Esophagus squamous epithelium (tissue), 5 donors: Measurements from ENCODE around the gene PDCD4. TPM values are rescaled to one million over a fixed set of nuclear protein-coding genes. Genes with fewer than 3 reads are reported as not detected.
A peak's percentile ranks its signal among the peaks of the same experiment; 100 is the strongest.

ENCODE experiments used
- DNase-seq: peaks from one replicate; lab custom pipeline; 2025; lab: John Stamatoyannopoulos, UW
- H3K27ac ChIP-seq, 4 donors: fragments of 200-600 bp; sonication (generic); one replicate each; pipeline ENCODE4 v1.5.1; 2016 to 2019; ENCODE audit warnings: mild to moderate bottlenecking in 1 of 4
- H3K27me3 ChIP-seq, 4 donors: fragments of 200-600 bp; sonication (generic); 1 replicate in 3 of 4; 2 replicates in 1 of 4; pipeline versions ENCODE4 v1.5.1 to v1.6.0; 2017 to 2021; ENCODE audit warnings: antibody characterized with exemption in 1 of 4
- H3K36me3 ChIP-seq, 3 donors: fragments of 200-600 bp; sonication (generic); one replicate each; pipeline ENCODE4 v1.5.1; 2016 to 2019
- H3K4me1 ChIP-seq, 3 donors: fragments of 200-600 bp; sonication (generic); one replicate each; pipeline ENCODE4 v1.5.1; 2017 to 2019
- H3K4me3 ChIP-seq, 4 donors: fragments of 200-600 bp; sonication (generic); 1 replicate in 3 of 4; 2 replicates in 1 of 4; pipeline ENCODE4 v1.5.1; 2016 to 2019; ENCODE audit warnings: mild to moderate bottlenecking in 2 of 4, moderate library complexity in 1 of 4
- H3K9me3 ChIP-seq, 3 donors: fragments of 200-600 bp; sonication (generic); one replicate each; pipeline ENCODE4 v1.5.1; 2016 to 2019
- CTCF ChIP-seq, 6 experiments: fragments of 450-650 bp in 4 of 6; fragments of 200-600 bp in 2 of 6; sonication (generic) in 2 of 6; IDR thresholded peaks; one replicate each; pipeline ENCODE4 v1.5.1; 2016 to 2019; ENCODE audit warnings: antibody characterized with exemption in 6 of 6, mild to moderate bottlenecking in 4 of 6, moderate library complexity in 4 of 6
- POLR2A ChIP-seq, 4 donors: fragments of 450-650 bp; IDR thresholded peaks; one replicate each; pipeline ENCODE4 v1.6.1; 2017; ENCODE audit warnings: antibody characterized with exemption in 4 of 4, mild to moderate bottlenecking in 4 of 4, moderate library complexity in 3 of 4
- WGBS, 2 donors: methylation state at CpG; one replicate each; pipeline ENCODE4 v1.1.5; 2018; 5-methylcytosine and 5-hydroxymethylcytosine counted together
- intact Hi-C: fragments of 100-400 bp; cut with DNase I; formaldehyde crosslinking; loops from one replicate; pipeline ENCODE4 v1.15.0; 2022
- total RNA-seq, 4 donors: library from RNA; depleted of rRNA; stranded (reverse); fragments of >200 nt; gene quantifications; one replicate each; pipeline ENCODE4 v1.1.0, GENCODE V29; 2016
- donor health status: DM: yes; HTN: yes; CAD: no.

The PDCD4 gene
- total RNA-seq: 100 to 1,000 TPM in 3 of 4 donors, 10 to 100 TPM in 1; 68.3 to 299 (median 171) TPM

- 0 to 3% methylated on average over 19 of the region's 47 CpGs for WGBS, 2 donors
- intact Hi-C loops: loop anchor here (10.0 kb wide), 1 partner anchor 67 kb away; no protein-coding TSS in a partner anchor
- TF ChIP-seq POLR2A (IDR thresholded peaks at IDR 0.05) (peak in 3 of 4 donors; percentile 85 to 96 (median 93)), CTCF (IDR thresholded peaks at IDR 0.05) (peak in 1 of 6 experiments; percentile 12)
Measured at GRCh38 chr10:110871298-110872084, at the start of gene PDCD4. Gene PDCD4 (plus strand): TSS chr10:110871928. CDS start chr10:110876028, 4,100 bp downstream.

GRCh38 chr10:110822035-110822711 is 49.6 kb upstream of the PDCD4 start:
- H3K4me1 ChIP-seq: peaks cover 54 to 98% (median 74%) of the 10 kb centered on the region in 3 donors

More at GRCh38 chr10:110871298-110872084, at the start of gene PDCD4:
- H3K4me1 ChIP-seq: peaks cover 6 to 70% (median 31%) of the 10 kb centered on the region in 3 donors
- no peaks in the 10 kb centered on the region for H3K27me3 ChIP-seq
- peak; percentile 81 for DNase-seq
- no peaks in the 10 kb centered on the region for H3K9me3 ChIP-seq
- H3K36me3 ChIP-seq: peaks cover 0 to 6% (median 0%) of the 10 kb centered on the region in 3 donors
- H3K4me3 ChIP-seq: peak within 1 kb of the TSS; percentile 75 to 97 (median 90)
- H3K27ac ChIP-seq: peak within 1 kb of the TSS; percentile 98 to 100 (median 100)

DNA sequence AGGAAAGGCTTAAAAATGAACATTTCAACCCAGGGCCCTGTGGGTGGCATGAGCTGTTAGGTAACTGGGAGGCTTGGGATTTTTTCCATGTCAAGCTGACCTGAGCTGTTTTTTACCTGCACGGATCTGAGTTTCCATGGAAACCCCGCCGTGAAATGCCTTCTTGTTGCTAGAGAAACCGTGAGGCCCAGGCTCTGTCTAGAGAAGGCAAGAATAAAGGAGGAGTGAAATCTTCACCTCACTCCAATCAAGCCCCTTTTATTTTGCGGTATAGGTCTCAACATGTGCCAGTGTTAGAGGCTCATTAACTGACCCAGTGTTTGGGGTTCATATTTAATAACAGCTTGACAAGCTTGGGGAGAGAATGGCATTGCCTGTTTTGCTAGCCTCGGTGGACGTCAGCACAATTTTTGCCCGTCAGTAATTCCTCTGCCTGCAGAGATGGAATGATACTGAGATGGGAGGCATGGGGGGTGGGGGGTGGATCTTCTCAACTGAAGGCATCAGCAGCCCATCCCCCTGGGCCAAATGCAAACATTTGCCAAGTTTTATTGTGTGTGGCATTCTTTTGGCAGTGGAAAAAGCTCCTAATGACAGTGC is 48.9 kb upstream of the PDCD4 start:
- DNase-seq: no peak
- TF ChIP-seq POLR2A (IDR thresholded peaks at IDR 0.05): no peak
- intact Hi-C loops: no loop called here
- H3K9me3 ChIP-seq: no peaks in the 10 kb centered on the region
- H3K36me3 ChIP-seq: no peaks in the 10 kb centered on the region
- H3K27me3 ChIP-seq: no peaks in the 10 kb centered on the region
- peak overlapping the region; percentile 40 to 92 (median 88) for H3K27ac ChIP-seq
- peaks cover 58 to 98% (median 71%) of the 10 kb centered on the region in 3 donors for H3K4me1 ChIP-seq
- WGBS, 2 donors: 52 to 59% methylated on average over 7 to 8 of the region's 8 CpGs
- no peak overlapping the region for H3K4me3 ChIP-seq

More at GRCh38 chr10:110822035-110822711, 49.6 kb upstream of the PDCD4 start:
- intact Hi-C loops: no loop called here
- H3K27me3 ChIP-seq: no peaks in the 10 kb centered on the region
- peak overlapping the region; percentile 40 to 92 (median 88) for H3K27ac ChIP-seq
- no peaks in the 10 kb centered on the region for H3K36me3 ChIP-seq
- H3K4me3 ChIP-seq: no peak overlapping the region
- no peak for DNase-seq
- H3K9me3 ChIP-seq: no peaks in the 10 kb centered on the region
- TF ChIP-seq POLR2A (IDR thresholded peaks at IDR 0.05): no peak
- TF ChIP-seq CTCF (IDR thresholded peaks at IDR 0.05): no peak
- WGBS, 2 donors: 19 to 47% methylated on average over 4 of the region's 4 CpGs

DNA sequence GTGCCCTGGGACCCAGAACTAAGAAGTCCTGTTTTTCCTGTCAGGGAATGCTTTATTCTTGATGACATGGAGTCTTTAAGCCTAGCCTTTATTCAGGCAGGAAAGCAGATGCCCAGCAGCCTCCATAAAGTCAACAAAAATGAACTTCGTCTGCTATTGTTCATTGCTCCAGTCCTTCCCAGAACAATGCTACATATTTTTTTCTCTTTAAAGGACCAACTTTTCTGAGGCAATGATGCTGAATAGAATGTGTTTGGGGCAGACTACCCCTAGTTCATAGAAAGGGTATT is 47.6 kb upstream of the PDCD4 start:
- intact Hi-C loops: no loop called here
- H3K9me3 ChIP-seq: no peaks in the 10 kb centered on the region
- DNase-seq: no peak
- peak overlapping the region; percentile 50 to 92 (median 72) for H3K27ac ChIP-seq
- TF ChIP-seq CTCF (IDR thresholded peaks at IDR 0.05): no peak
- TF ChIP-seq POLR2A (IDR thresholded peaks at IDR 0.05): no peak
- no peak overlapping the region for H3K4me3 ChIP-seq
- H3K27me3 ChIP-seq: no peaks in the 10 kb centered on the region
- no peaks in the 10 kb centered on the region for H3K36me3 ChIP-seq
- peaks cover 56 to 98% (median 73%) of the 10 kb centered on the region in 3 donors for H3K4me1 ChIP-seq
- 33 to 44% methylated on average over 1 of the region's 1 CpG for WGBS, 2 donors

DNA sequence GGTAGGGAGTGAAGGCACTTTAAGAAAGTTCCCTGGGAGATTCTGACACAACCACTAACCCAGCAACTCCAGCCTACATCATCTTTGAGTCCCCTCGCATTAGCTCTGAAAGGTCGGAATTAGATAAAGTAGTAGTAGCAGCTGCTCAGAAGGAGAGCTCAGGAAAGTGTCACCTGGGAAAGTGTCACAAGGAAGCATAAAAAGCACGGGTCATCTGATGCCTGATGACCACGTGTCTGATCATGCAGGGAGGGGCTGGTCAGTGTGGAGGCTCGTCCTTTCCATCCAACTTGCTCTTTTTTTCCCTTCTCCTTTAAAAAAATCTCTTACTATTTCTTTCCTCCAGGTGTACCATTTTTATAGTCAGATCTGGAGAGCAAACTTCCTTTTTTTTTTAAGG is 47.1 kb upstream of the PDCD4 start:
- H3K27ac ChIP-seq: peak overlapping the region; percentile 50 to 92 (median 72)
- H3K27me3 ChIP-seq: no peaks in the 10 kb centered on the region
- H3K9me3 ChIP-seq: no peaks in the 10 kb centered on the region
- intact Hi-C loops: no loop called here
- TF ChIP-seq CTCF (IDR thresholded peaks at IDR 0.05) (no peak), POLR2A (IDR thresholded peaks at IDR 0.05) (no peak)
- no peaks in the 10 kb centered on the region for H3K36me3 ChIP-seq
- peaks cover 52 to 98% (median 68%) of the 10 kb centered on the region in 3 donors for H3K4me1 ChIP-seq
- DNase-seq: no peak
- no peak overlapping the region for H3K4me3 ChIP-seq
- WGBS, 2 donors: 64 to 76% methylated on average over 5 of the region's 5 CpGs
